ENCODE data around the gene DIP2C. TPM values are rescaled to one million over a fixed set of nuclear protein-coding genes. Genes with fewer than 3 reads are reported as not detected.

The DIP2C gene
- total RNA-seq, 2 donors from 2014 or later = 12.3 to 41.8 TPM

- no peak for DNase-seq (ENCODE audit: low spot score)
Observed at GRCh38 chr10:380313-380940, 309.0 kb downstream of the DIP2C start.

GRCh38 chr10:378930-379704 is 310.4 kb downstream of the DIP2C start:
- no peaks in the 10 kb centered on the region for H3K9me3 ChIP-seq
- TF ChIP-seq CTCF (IDR thresholded peaks at IDR 0.05) = no peak
- TF ChIP-seq POLR2A (IDR thresholded peaks at IDR 0.05) = no peak
- no peak for TF ChIP-seq POLR2AphosphoS5 (IDR thresholded peaks at IDR 0.05)
- no peak for DNase-seq (ENCODE audit: low spot score)
- H3K36me3 ChIP-seq = no peaks in the 10 kb centered on the region
- H3K27me3 ChIP-seq (replicated peaks; ENCODE audit: insufficient read depth) = no peaks in the 10 kb centered on the region
- H3K27ac ChIP-seq = no peak overlapping the region
- WGBS = 97% methylated on average over 16 of the region's 16 CpGs
- intact Hi-C loops (cut with DNase I) = no loop called here
- no peaks in the 10 kb centered on the region for H3K4me1 ChIP-seq (replicated peaks)
- H3K4me3 ChIP-seq = no peak overlapping the region

More at GRCh38 chr10:380313-380940, 309.0 kb downstream of the DIP2C start:
- no peak overlapping the region for H3K4me3 ChIP-seq
- H3K36me3 ChIP-seq = no peaks in the 10 kb centered on the region
- no peaks in the 10 kb centered on the region for H3K27me3 ChIP-seq (replicated peaks; ENCODE audit: insufficient read depth)
- no peak overlapping the region for H3K27ac ChIP-seq
- WGBS = 58% methylated on average over 17 of the region's 17 CpGs
- no peaks in the 10 kb centered on the region for H3K4me1 ChIP-seq (replicated peaks)
- intact Hi-C loops (cut with DNase I) = no loop called here
- no peaks in the 10 kb centered on the region for H3K9me3 ChIP-seq
- TF ChIP-seq POLR2A (IDR thresholded peaks at IDR 0.05) (no peak), POLR2AphosphoS5 (IDR thresholded peaks at IDR 0.05) (no peak), CTCF (IDR thresholded peaks at IDR 0.05) (no peak)

DNA sequence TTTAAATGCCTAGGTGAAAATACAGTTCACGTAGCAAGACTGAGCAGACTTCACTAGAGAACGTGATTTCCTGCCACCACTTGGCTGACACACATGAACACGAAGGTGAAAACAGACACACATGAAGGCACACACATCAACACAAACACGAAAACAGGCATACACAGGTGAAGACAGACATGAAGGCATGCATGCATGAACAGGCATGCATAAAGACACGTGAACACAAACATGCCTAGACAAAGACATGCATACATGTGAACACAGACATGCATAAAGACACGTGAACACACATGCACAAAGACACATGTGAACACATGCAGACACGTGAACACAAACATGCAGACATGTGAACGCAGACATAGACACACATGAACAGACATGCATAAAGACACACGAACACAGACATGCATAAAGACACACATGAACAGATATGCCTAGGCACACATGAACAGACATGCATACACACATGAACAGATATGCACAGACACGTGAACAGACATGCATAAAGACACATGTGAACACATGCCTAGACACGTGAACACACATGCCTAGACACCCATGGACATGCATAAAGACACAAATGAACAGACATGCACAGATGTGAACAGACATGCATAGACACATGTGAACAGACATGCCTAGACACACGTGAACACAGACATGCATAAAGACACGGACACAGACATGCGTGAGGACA is 311.1 kb downstream of the DIP2C start:
- Histone ChIP-seq H3K27ac (no peak overlapping the region), H3K27me3 (replicated peaks; ENCODE audit: insufficient read depth) (no peaks in the 10 kb centered on the region), H3K36me3 (no peaks in the 10 kb centered on the region), H3K4me3 (no peak overlapping the region), H3K4me1 (replicated peaks) (no peaks in the 10 kb centered on the region), H3K9me3 (no peaks in the 10 kb centered on the region)
- WGBS = 96% methylated on average over 14 of the region's 14 CpGs
- intact Hi-C loops (cut with DNase I) = no loop called here
- no peak for DNase-seq (ENCODE audit: low spot score)
- no peak for TF ChIP-seq POLR2A (IDR thresholded peaks at IDR 0.05)
- no peak for TF ChIP-seq POLR2AphosphoS5 (IDR thresholded peaks at IDR 0.05)
- TF ChIP-seq CTCF (IDR thresholded peaks at IDR 0.05) = no peak

GRCh38 chr10:377228-377627 is 312.2 kb downstream of the DIP2C start:
- 85% methylated on average over 10 of the region's 10 CpGs for whole genome bisulfite sequencing
- no peaks in the 10 kb centered on the region for H3K9me3 ChIP-seq
- no peaks in the 10 kb centered on the region for H3K36me3 ChIP-seq
- H3K4me1 ChIP-seq (replicated peaks) = no peaks in the 10 kb centered on the region
- intact Hi-C loops (cut with DNase I) = no loop called here
- H3K27me3 ChIP-seq (replicated peaks; ENCODE audit: insufficient read depth) = no peaks in the 10 kb centered on the region
- DNase-seq (ENCODE audit: low spot score) = no peak
- no peak for TF ChIP-seq CTCF (IDR thresholded peaks at IDR 0.05)
- no peak for TF ChIP-seq POLR2AphosphoS5 (IDR thresholded peaks at IDR 0.05)
- TF ChIP-seq POLR2A (IDR thresholded peaks at IDR 0.05) = no peak
- no peak overlapping the region for H3K4me3 ChIP-seq
- H3K27ac ChIP-seq = no peak overlapping the region

All from prostate gland (tissue), 2 donors.